Left lung (tissue), 10 donors: ENCODE data around the gene PHOX2A. TPM values are rescaled to one million over a fixed set of nuclear protein-coding genes. Genes with fewer than 3 reads are reported as not detected.

ENCODE experiments used
- ATAC-seq: fragments of 200-7000 bp; cut with Tn5 transposase; one replicate; pipeline ENCODE4 v1.9.1; 2020; ENCODE audit warnings: moderate library complexity
- DNase-seq, 4 donors: peaks; one replicate each; pipeline ENCODE4 v3.0.0-alpha.2; 2013 to 2020
- H3K27ac ChIP-seq, 2 donors: fragments of 200-600 bp; sonication (generic) in 1 of 2; one replicate each; pipeline versions ENCODE4 v1.5.0 to v1.8.0; 2020 to 2021
- H3K27me3 ChIP-seq, 2 donors: fragments of 200-600 bp; sonication (generic) in 1 of 2; one replicate each; pipeline versions ENCODE4 v1.5.0 to v1.8.0; 2020 to 2021
- H3K36me3 ChIP-seq, 2 donors: fragments of 200-600 bp; sonication (generic) in 1 of 2; one replicate each; pipeline versions ENCODE4 v1.5.0 to v1.8.0; 2020 to 2021
- H3K4me1 ChIP-seq, 2 donors: fragments of 200-600 bp; one replicate each; pipeline ENCODE4 v1.8.0; 2021
- H3K4me3 ChIP-seq, 2 donors: fragments of 200-600 bp; sonication (generic) in 1 of 2; one replicate each; pipeline versions ENCODE4 v1.5.0 to v1.8.0; 2020 to 2021; ENCODE audit warnings: mild to moderate bottlenecking in 1 of 2
- H3K9me3 ChIP-seq, 2 donors: fragments of 200-600 bp; sonication (generic) in 1 of 2; one replicate each; pipeline versions ENCODE4 v1.5.0 to v1.8.0; 2020 to 2021
- intact Hi-C, 2 donors: fragments of 100-400 bp; cut with DNase I; formaldehyde crosslinking; loops; one replicate each; pipeline versions ENCODE4 v1.11.2 to v1.14.2; 2022
- polyA plus RNA-seq, 6 donors: library from polyadenylated mRNA; unstranded; fragments of 120-200 nt; gene quantifications; one replicate each; pipeline ENCODE4 v1.2.1, GENCODE V29; 2013; ENCODE audit not compliant: insufficient read length in 6 of 6
- total RNA-seq, 2 donors: library from RNA; stranded (reverse); fragmentation: NEBNext Ultra II Directional; extraction: Animal tissue kit (Norgen Biotek cat#: 25700); gene quantifications; one replicate each; pipeline ENCODE4 v1.2.1, GENCODE V29; 2021
- TF ChIP-seq, protein P1 (sequence below), 2 donors: fragments of 200-600 bp; sonication (generic) in 1 of 2; IDR thresholded peaks; one replicate each; pipeline versions ENCODE4 v1.5.0 to v1.8.0; 2021; ENCODE audit warnings: antibody characterized with exemption in 2 of 2
- donor health status: DM: no; HTN: yes; CAD: no.
- donor health status: DM: no; HTN: no; CAD: no.

Gene PHOX2A
- total and polyA plus RNA-seq, 8 donors, result not detected

- Histone ChIP-seq H3K9me3 (no peaks in the 10 kb centered on the region), H3K27ac (no peak overlapping the region), H3K4me1 (peaks cover 13 to 34% of the 10 kb centered on the region in 2 donors), H3K36me3 (peaks cover 4 to 51% of the 10 kb centered on the region in 2 donors), H3K4me3 (no peak overlapping the region), H3K27me3 (no peaks in the 10 kb centered on the region)
- TF ChIP-seq, protein P1, sequence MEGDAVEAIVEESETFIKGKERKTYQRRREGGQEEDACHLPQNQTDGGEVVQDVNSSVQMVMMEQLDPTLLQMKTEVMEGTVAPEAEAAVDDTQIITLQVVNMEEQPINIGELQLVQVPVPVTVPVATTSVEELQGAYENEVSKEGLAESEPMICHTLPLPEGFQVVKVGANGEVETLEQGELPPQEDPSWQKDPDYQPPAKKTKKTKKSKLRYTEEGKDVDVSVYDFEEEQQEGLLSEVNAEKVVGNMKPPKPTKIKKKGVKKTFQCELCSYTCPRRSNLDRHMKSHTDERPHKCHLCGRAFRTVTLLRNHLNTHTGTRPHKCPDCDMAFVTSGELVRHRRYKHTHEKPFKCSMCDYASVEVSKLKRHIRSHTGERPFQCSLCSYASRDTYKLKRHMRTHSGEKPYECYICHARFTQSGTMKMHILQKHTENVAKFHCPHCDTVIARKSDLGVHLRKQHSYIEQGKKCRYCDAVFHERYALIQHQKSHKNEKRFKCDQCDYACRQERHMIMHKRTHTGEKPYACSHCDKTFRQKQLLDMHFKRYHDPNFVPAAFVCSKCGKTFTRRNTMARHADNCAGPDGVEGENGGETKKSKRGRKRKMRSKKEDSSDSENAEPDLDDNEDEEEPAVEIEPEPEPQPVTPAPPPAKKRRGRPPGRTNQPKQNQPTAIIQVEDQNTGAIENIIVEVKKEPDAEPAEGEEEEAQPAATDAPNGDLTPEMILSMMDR (IDR thresholded peaks at IDR 0.05), result no peak
- intact Hi-C loops, result no loop called here
- ATAC-seq (no peak), DNase-seq (no peak)
Measured at GRCh38 chr11:72226701-72227100, 17.3 kb downstream of the PHOX2A start.

GRCh38 chr11:72225411-72225951 is 18.5 kb downstream of the PHOX2A start:
- TF ChIP-seq, protein P1 (IDR thresholded peaks at IDR 0.05), result no peak
- Histone ChIP-seq H3K36me3 (peaks cover 0 to 39% of the 10 kb centered on the region in 2 donors), H3K27ac (peak overlapping the region; percentile 97 to 98), H3K9me3 (no peaks in the 10 kb centered on the region), H3K4me3 (peak overlapping the region; percentile 81 to 88), H3K27me3 (no peaks in the 10 kb centered on the region), H3K4me1 (peaks cover 13 to 44% of the 10 kb centered on the region in 2 donors)
- intact Hi-C loops, result no loop called here
- ATAC-seq (no peak), DNase-seq (no peak)

DNA sequence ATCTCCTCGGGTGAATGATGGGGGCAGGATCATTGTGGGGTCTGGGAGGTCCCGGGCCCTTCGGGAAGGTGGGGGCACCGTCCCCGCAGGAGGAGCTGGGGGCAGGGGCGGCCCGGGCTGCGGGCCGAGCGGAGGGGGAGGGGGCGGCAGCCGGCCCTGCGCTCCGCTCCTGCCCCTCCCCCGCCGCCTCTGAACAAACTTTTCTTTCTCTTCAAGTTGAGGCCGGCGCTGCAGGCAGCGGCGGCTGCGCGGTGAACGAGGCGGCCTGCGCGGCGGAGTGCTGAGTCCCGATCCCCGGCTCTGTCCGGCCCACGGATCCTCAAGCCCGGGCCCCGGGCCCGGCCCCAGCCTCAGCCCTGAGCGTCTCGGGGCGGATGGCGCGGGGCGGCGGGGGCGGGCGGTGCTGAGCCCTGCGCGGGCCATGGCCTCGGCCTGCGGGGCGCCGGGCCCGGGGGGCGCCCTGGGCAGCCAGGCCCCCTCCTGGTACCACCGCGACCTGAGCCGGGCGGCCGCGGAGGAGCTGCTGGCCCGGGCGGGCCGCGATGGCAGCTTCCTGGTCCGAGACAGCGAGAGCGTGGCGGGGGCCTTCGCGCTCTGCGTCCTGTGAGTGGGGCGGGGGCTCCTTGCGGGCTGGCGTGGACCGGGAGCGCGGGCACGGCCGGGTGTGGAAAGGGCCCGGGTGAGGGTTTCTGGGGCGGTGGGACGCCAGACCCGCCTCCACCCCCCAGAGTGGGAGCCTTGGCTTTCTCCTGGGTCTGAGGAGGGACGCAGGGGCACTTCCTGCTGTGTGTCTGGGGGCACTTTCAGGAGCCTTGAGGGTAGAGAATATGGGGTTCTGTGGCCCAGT is 19.2 kb downstream of the PHOX2A start, which contains the start of gene INPPL1:
Gene INPPL1, plus strand, starts transcription at position 204 of the 847 bp plus-strand sequence. Its CDS starts 218 bp downstream, at position 422.
- H3K4me3 ChIP-seq, result peak within 1 kb of the TSS; percentile 81 to 88
- TF ChIP-seq, protein P1 (IDR thresholded peaks at IDR 0.05), result no peak
- ATAC-seq (peak; percentile 18), DNase-seq (peak in 3 of 4 donors; percentile 62 to 92 (median 68))
- H3K36me3 ChIP-seq, result peaks cover 0 to 32% of the 10 kb centered on the region in 2 donors
- intact Hi-C loops, result no loop called here
- peak within 1 kb of the TSS; percentile 97 to 98 for H3K27ac ChIP-seq
- H3K27me3 ChIP-seq, result no peaks in the 10 kb centered on the region
- peaks cover 13 to 44% of the 10 kb centered on the region in 2 donors for H3K4me1 ChIP-seq
- no peaks in the 10 kb centered on the region for H3K9me3 ChIP-seq

- Histone ChIP-seq H3K4me3 (peak overlapping the region; percentile 81 to 88), H3K27ac (peak overlapping the region; percentile 97 to 98), H3K9me3 (no peaks in the 10 kb centered on the region), H3K4me1 (peaks cover 13 to 44% of the 10 kb centered on the region in 2 donors), H3K36me3 (peaks cover 0 to 23% of the 10 kb centered on the region in 2 donors), H3K27me3 (no peaks in the 10 kb centered on the region)
- intact Hi-C loops, result no loop called here
- ATAC-seq (peak; percentile 79), DNase-seq (peak; percentile 79 to 94 (median 82))
- TF ChIP-seq, protein P1 (IDR thresholded peaks at IDR 0.05), result no peak
Measured at GRCh38 chr11:72223615-72224563, 20.1 kb downstream of the PHOX2A start.
